Ascending aorta (tissue), 2 donors: Measurements from ENCODE around the gene CACNA2D3. TPM values are rescaled to one million over a fixed set of nuclear protein-coding genes. Genes with fewer than 3 reads are reported as not detected.

ENCODE experiments used
- DNase-seq, 2 donors: peaks; one replicate each; pipeline ENCODE4 v3.0.0-alpha.2; 2019; ENCODE audit warnings: low spot score in 2 of 2
- H3K27ac ChIP-seq, 2 donors: fragments of 200-600 bp; sonication (generic); one replicate each; pipeline ENCODE4 v1.5.1; 2016 to 2017; ENCODE audit warnings: mild to moderate bottlenecking in 1 of 2
- H3K27me3 ChIP-seq: fragments of 200-600 bp; sonication (generic); one replicate; pipeline ENCODE4 v1.5.1; 2017
- H3K36me3 ChIP-seq, 2 donors: fragments of 200-600 bp; sonication (generic); one replicate each; pipeline ENCODE4 v1.5.1; 2016
- H3K4me1 ChIP-seq, 2 donors: fragments of 200-600 bp; sonication (generic); one replicate each; pipeline ENCODE4 v1.5.1; 2016 to 2017; ENCODE audit warnings: mild to moderate bottlenecking in 1 of 2
- H3K4me3 ChIP-seq, 2 donors: fragments of 200-600 bp; sonication (generic); one replicate each; pipeline ENCODE4 v1.5.1; 2016 to 2017; ENCODE audit warnings: mild to moderate bottlenecking in 1 of 2
- H3K9me3 ChIP-seq, 2 donors: fragments of 200-600 bp; sonication (generic); one replicate each; pipeline ENCODE4 v1.5.1; 2016
- intact Hi-C: fragments of 100-400 bp; cut with DNase I; formaldehyde crosslinking; loops from one replicate; pipeline ENCODE4 v1.15.1; 2023
- total RNA-seq: library from RNA; depleted of rRNA; stranded (reverse); fragments of >200 nt; gene quantifications from one replicate; pipeline ENCODE4 v1.1.0, GENCODE V29; 2016
- TF ChIP-seq, protein P1 (sequence below), 3 experiments: fragments of 200-600 bp in 2 of 3; fragments of 450-650 bp in 1 of 3; sonication (generic) in 2 of 3; IDR thresholded peaks; one replicate each; pipeline ENCODE4 v1.5.1; 2016 to 2019; ENCODE audit warnings: antibody characterized with exemption in 3 of 3, mild to moderate bottlenecking in 1 of 3, moderate library complexity in 1 of 3

The CACNA2D3 gene
- total RNA-seq, 1 donor from 2014 or later, result not detected

DNA sequence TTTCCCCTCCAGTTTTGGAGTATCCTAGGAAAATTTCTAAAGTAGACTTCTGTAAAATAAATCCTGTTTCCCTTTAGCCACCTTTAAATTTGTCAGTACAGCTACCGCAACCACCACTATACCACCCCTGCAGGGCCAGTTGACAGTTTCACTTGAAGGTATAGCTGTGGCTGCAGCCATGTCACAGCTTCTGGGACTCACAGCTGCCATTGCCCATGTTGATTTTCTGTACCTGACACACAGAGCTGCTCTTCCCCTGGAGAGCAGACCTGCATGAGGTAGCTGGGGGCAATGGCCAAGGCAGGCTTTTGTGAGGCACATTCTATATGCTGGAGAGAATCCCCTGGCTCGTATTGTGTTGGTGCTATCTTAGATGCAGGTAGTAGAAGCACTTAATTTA is 460.1 kb downstream of the CACNA2D3 start:
- intact Hi-C loops, result no loop called here
- H3K4me3 ChIP-seq, result no peak overlapping the region
- H3K36me3 ChIP-seq, result no peaks in the 10 kb centered on the region
- H3K9me3 ChIP-seq, result no peaks in the 10 kb centered on the region
- DNase-seq, result no peak
- H3K27ac ChIP-seq, result no peak overlapping the region
- no peaks in the 10 kb centered on the region for H3K4me1 ChIP-seq
- TF ChIP-seq, protein P1, sequence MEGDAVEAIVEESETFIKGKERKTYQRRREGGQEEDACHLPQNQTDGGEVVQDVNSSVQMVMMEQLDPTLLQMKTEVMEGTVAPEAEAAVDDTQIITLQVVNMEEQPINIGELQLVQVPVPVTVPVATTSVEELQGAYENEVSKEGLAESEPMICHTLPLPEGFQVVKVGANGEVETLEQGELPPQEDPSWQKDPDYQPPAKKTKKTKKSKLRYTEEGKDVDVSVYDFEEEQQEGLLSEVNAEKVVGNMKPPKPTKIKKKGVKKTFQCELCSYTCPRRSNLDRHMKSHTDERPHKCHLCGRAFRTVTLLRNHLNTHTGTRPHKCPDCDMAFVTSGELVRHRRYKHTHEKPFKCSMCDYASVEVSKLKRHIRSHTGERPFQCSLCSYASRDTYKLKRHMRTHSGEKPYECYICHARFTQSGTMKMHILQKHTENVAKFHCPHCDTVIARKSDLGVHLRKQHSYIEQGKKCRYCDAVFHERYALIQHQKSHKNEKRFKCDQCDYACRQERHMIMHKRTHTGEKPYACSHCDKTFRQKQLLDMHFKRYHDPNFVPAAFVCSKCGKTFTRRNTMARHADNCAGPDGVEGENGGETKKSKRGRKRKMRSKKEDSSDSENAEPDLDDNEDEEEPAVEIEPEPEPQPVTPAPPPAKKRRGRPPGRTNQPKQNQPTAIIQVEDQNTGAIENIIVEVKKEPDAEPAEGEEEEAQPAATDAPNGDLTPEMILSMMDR (IDR thresholded peaks at IDR 0.05), result no peak
- no peaks in the 10 kb centered on the region for H3K27me3 ChIP-seq

GRCh38 chr3:54591157-54591556 is 468.8 kb downstream of the CACNA2D3 start:
- no peak overlapping the region for H3K4me3 ChIP-seq
- TF ChIP-seq, protein P1 (IDR thresholded peaks at IDR 0.05), result no peak
- no peaks in the 10 kb centered on the region for H3K4me1 ChIP-seq
- DNase-seq, result no peak
- no peaks in the 10 kb centered on the region for H3K36me3 ChIP-seq
- H3K27me3 ChIP-seq, result no peaks in the 10 kb centered on the region
- no peaks in the 10 kb centered on the region for H3K9me3 ChIP-seq
- H3K27ac ChIP-seq, result no peak overlapping the region
- intact Hi-C loops, result no loop called here

DNA sequence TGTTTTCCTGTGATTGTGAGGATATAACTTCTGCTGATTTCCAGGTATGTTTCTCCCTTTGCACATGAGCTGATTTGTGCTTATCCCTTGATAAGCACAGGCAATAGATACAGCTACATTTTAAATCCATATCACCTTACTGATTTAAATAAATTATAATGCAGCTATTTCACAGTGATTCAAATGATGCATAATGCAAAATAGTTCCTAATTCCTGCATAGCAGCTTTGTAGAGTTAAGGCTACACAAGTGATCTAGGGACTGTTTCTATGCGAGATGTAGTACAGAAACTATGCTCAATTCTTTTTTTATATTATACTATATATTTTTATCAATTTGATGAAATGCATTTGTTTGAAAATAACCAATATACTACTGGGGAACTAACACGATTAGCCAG is 471.3 kb downstream of the CACNA2D3 start:
- H3K27me3 ChIP-seq, result no peaks in the 10 kb centered on the region
- TF ChIP-seq, protein P1 (IDR thresholded peaks at IDR 0.05), result no peak
- intact Hi-C loops, result no loop called here
- no peaks in the 10 kb centered on the region for H3K4me1 ChIP-seq
- H3K4me3 ChIP-seq, result no peak overlapping the region
- H3K9me3 ChIP-seq, result no peaks in the 10 kb centered on the region
- no peak overlapping the region for H3K27ac ChIP-seq
- no peaks in the 10 kb centered on the region for H3K36me3 ChIP-seq
- no peak for DNase-seq

GRCh38 chr3:54596087-54596486 is 473.7 kb downstream of the CACNA2D3 start:
- H3K4me3 ChIP-seq, result no peak overlapping the region
- DNase-seq, result no peak
- no peak overlapping the region for H3K27ac ChIP-seq
- H3K9me3 ChIP-seq, result no peaks in the 10 kb centered on the region
- no peaks in the 10 kb centered on the region for H3K4me1 ChIP-seq
- H3K36me3 ChIP-seq, result no peaks in the 10 kb centered on the region
- TF ChIP-seq, protein P1 (IDR thresholded peaks at IDR 0.05), result no peak
- intact Hi-C loops, result no loop called here
- H3K27me3 ChIP-seq, result no peaks in the 10 kb centered on the region

DNA sequence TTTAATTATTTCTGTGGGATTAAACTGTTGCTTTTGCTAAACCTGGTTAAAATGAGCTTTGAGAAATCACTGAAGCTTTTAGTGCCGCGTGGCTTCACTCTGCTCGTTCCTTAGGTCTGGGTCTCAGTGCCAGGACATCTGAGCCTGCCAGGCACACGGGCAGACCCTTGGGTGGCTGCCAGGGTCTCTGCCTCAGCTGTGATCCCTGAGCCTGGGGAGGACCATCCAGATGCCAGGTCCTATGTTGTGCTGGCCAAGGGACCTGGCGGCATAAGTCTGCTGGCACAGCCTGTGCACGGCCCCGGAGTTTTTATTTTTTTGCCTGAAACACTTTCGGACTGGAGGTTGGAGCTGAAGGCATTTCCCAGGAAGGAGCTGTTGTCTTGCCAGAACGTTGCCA is 477.4 kb downstream of the CACNA2D3 start:
- Histone ChIP-seq H3K4me3 (peak overlapping the region; percentile 21 to 31), H3K27me3 (no peaks in the 10 kb centered on the region), H3K36me3 (no peaks in the 10 kb centered on the region), H3K27ac (no peak overlapping the region), H3K4me1 (no peaks in the 10 kb centered on the region), H3K9me3 (no peaks in the 10 kb centered on the region)
- TF ChIP-seq, protein P1 (IDR thresholded peaks at IDR 0.05), result no peak
- intact Hi-C loops, result no loop called here
- peak in 1 of 2 donors; percentile 64 for DNase-seq
